IMR-90 (cell line): ENCODE measurements around the gene PUS7L. TPM values are rescaled to one million over a fixed set of nuclear protein-coding genes. Genes with fewer than 3 reads are reported as not detected.

Experiments
- ATAC-seq: fragments of 200-7000 bp; cut with Tn5 transposase; 2 replicates; pipeline ENCODE4 v1.9.1; 2020; ENCODE audit warnings: low read depth, mild to moderate bottlenecking, moderate library complexity
- BruUV-seq: library from RNA; stranded (reverse); fragments of 400-500 nt; replicated peaks from 2 replicates; lab custom pipeline; 2021; lab: Mats Ljungman, UMichigan
- CTCF ChIA-PET: fragments of 300-600 bp; formaldehyde crosslinking; extraction: SDS; loops from one replicate; lab custom pipeline; 2021; ENCODE audit warnings: antibody characterized with exemption; lab: Yijun Ruan, JAX
- POLR2A ChIA-PET: fragments of 300-600 bp; sonication (Branson Sonifier 250); formaldehyde crosslinking; loops from one replicate; lab custom pipeline; 2022; ENCODE audit warnings: antibody characterized with exemption; ENCODE audit not compliant: unreplicated experiment; lab: Charles Lee
- DNase-seq: peaks from one replicate; pipeline ENCODE4 v3.0.0; 2013
- H2AFZ ChIP-seq: replicated peaks from 2 replicates; pipeline ENCODE3; 2013; ENCODE audit warnings: low read length, mild to moderate bottlenecking; ENCODE audit not compliant: poor library complexity
- H2AK5ac ChIP-seq: 2 replicates; pipeline ENCODE4 v1.6.1; 2013; ENCODE audit warnings: low read depth, low read length, inconsistent platforms
- H2AK9ac ChIP-seq: replicated peaks from 2 replicates; pipeline ENCODE3; 2013; ENCODE audit warnings: mild to moderate bottlenecking, low read depth, low read length, moderate library complexity; ENCODE audit not compliant: poor library complexity
- H2BK120ac ChIP-seq: 2 replicates; pipeline ENCODE4 v1.6.1; 2013; ENCODE audit warnings: low read depth, low read length, inconsistent platforms
- H2BK15ac ChIP-seq: 3 replicates; pipeline ENCODE4 v1.6.1; 2013; ENCODE audit warnings: low read depth, low read length, inconsistent platforms
- H2BK20ac ChIP-seq: 2 replicates; pipeline ENCODE4 v1.6.1; 2013; ENCODE audit warnings: low read depth, mild to moderate bottlenecking, inconsistent platforms, low read length, moderate library complexity
- H2BK5ac ChIP-seq: 2 replicates; pipeline ENCODE4 v1.6.1; 2013; ENCODE audit warnings: mild to moderate bottlenecking, low read depth, low read length, inconsistent platforms; ENCODE audit not compliant: poor library complexity, severe bottlenecking
- H3K14ac ChIP-seq: replicated peaks from 2 replicates; pipeline ENCODE4 v1.6.1; 2013; ENCODE audit warnings: low read depth, low read length, inconsistent platforms
- H3K18ac ChIP-seq: 2 replicates; pipeline ENCODE4 v1.6.1; 2013; ENCODE audit warnings: low read depth, low read length, control low read depth
- H3K23ac ChIP-seq: 2 replicates; pipeline ENCODE4 v1.6.1; 2013; ENCODE audit warnings: low read depth, low read length, inconsistent platforms
- H3K27ac ChIP-seq: 2 replicates; pipeline ENCODE4 v1.5.1; 2013; ENCODE audit warnings: mild to moderate bottlenecking, control low read depth, low read length; ENCODE audit not compliant: insufficient read depth
- H3K27me3 ChIP-seq: 2 replicates; pipeline ENCODE4 v1.6.1; 2013; ENCODE audit warnings: low read length; ENCODE audit not compliant: control insufficient read depth, insufficient read depth
- H3K36me3 ChIP-seq: 2 replicates; pipeline ENCODE4 v1.6.1; 2013; ENCODE audit warnings: low read length, mixed read lengths; ENCODE audit not compliant: control insufficient read depth, insufficient read depth
- H3K4ac ChIP-seq: 2 replicates; pipeline ENCODE4 v1.6.1; 2013; ENCODE audit warnings: low read depth, low read length, inconsistent platforms
- H3K4me1 ChIP-seq: 2 replicates; pipeline ENCODE4 v1.6.1; 2013; ENCODE audit warnings: low read length, mixed read lengths; ENCODE audit not compliant: control insufficient read depth, insufficient read depth
- H3K4me2 ChIP-seq: 2 replicates; pipeline ENCODE4 v1.6.1; 2013; ENCODE audit warnings: low read depth, mild to moderate bottlenecking, control low read depth, low read length, moderate library complexity
- H3K4me3 ChIP-seq: 2 replicates; pipeline ENCODE4 v1.5.1; 2013; ENCODE audit warnings: low read depth, mild to moderate bottlenecking, control low read depth, low read length, moderate library complexity; ENCODE audit not compliant: insufficient read depth
- H3K56ac ChIP-seq: 2 replicates; pipeline ENCODE4 v1.6.1; 2013; ENCODE audit warnings: low read length, inconsistent platforms; ENCODE audit not compliant: insufficient read depth; ENCODE audit errors: extremely low read depth
- H3K79me1 ChIP-seq, 2 experiments: 2 replicates each; pipeline ENCODE4 v1.6.1; 2013; ENCODE audit warnings: low read length in 2 of 2, inconsistent platforms in 1 of 2, low read depth in 1 of 2
- H3K9ac ChIP-seq: 2 replicates; pipeline ENCODE4 v1.6.1; 2013; ENCODE audit warnings: low read depth, low read length, control low read depth
- H3K9me1 ChIP-seq: 2 replicates; pipeline ENCODE4 v1.6.1; 2013; ENCODE audit warnings: low read length, inconsistent platforms; ENCODE audit not compliant: insufficient read depth
- H3K9me3 ChIP-seq: 2 replicates; pipeline ENCODE4 v1.6.1; 2013; ENCODE audit warnings: low read length; ENCODE audit not compliant: control insufficient read depth, insufficient read depth
- H4K20me1 ChIP-seq: 2 replicates; pipeline ENCODE4 v1.6.1; 2013; ENCODE audit warnings: low read length, inconsistent platforms; ENCODE audit not compliant: insufficient read depth
- H4K5ac ChIP-seq: 2 replicates; pipeline ENCODE4 v1.6.1; 2013; ENCODE audit warnings: mild to moderate bottlenecking, low read depth, low read length, control low read depth
- H4K8ac ChIP-seq, 2 experiments: 2 replicates each; pipeline ENCODE4 v1.6.1; 2013; ENCODE audit warnings: low read depth in 2 of 2, low read length in 2 of 2, control low read depth in 1 of 2, inconsistent platforms in 1 of 2
- H4K91ac ChIP-seq: 2 replicates; pipeline ENCODE4 v1.6.1; 2013; ENCODE audit warnings: low read depth, low read length, inconsistent platforms; ENCODE audit not compliant: insufficient read depth
- BHLHE40 ChIP-seq: fragments of 150-350 bp; IDR thresholded peaks from 2 replicates; pipeline ENCODE4 v1.6.1; 2016; ENCODE audit warnings: mild to moderate bottlenecking, low read depth, low read length
- CEBPB ChIP-seq: IDR thresholded peaks from 2 replicates; pipeline ENCODE4 v1.6.1; 2012; ENCODE audit warnings: low read depth, low read length, improper control_type of control experiment
- CHD1 ChIP-seq: IDR thresholded peaks from 2 replicates; pipeline ENCODE4 v1.6.1; 2012; ENCODE audit warnings: low read depth, low read length, improper control_type of control experiment
- CTCF ChIP-seq: conservative IDR thresholded peaks from 2 replicates; pipeline ENCODE4 v1.5.1; 2012; ENCODE audit warnings: mild to moderate bottlenecking, low read depth, low read length, improper control_type of control experiment
- ELK1 ChIP-seq: fragments of 150-350 bp; IDR thresholded peaks from 2 replicates; pipeline ENCODE4 v1.6.1; 2016; ENCODE audit warnings: low read depth, mild to moderate bottlenecking, low read length, moderate library complexity, borderline replicate concordance
- FOS ChIP-seq: fragments of 150-350 bp; IDR thresholded peaks from 2 replicates; pipeline ENCODE4 v1.6.1; 2016; ENCODE audit warnings: low read depth, low read length
- MAFK ChIP-seq: IDR thresholded peaks from 2 replicates; pipeline ENCODE4 v1.6.1; 2012; ENCODE audit warnings: low read depth, low read length, improper control_type of control experiment
- MAZ ChIP-seq: IDR thresholded peaks from 2 replicates; pipeline ENCODE4 v1.6.1; 2012; ENCODE audit warnings: low read depth, mild to moderate bottlenecking, low read length, improper control_type of control experiment, moderate library complexity, borderline replicate concordance
- MXI1 ChIP-seq: IDR thresholded peaks from 2 replicates; pipeline ENCODE4 v1.6.1; 2012; ENCODE audit warnings: low read depth, mild to moderate bottlenecking, low read length, moderate library complexity, borderline replicate concordance
- NFE2L2 ChIP-seq: fragments of 150-350 bp; IDR thresholded peaks from 2 replicates; pipeline ENCODE4 v1.6.1; 2016; ENCODE audit warnings: low read depth, mild to moderate bottlenecking, low read length
- POLR2A ChIP-seq: IDR thresholded peaks from 2 replicates; pipeline ENCODE4 v1.6.1; 2012; ENCODE audit warnings: mild to moderate bottlenecking, low read depth, low read length
- RAD21 ChIP-seq: IDR thresholded peaks from 2 replicates; pipeline ENCODE4 v1.6.1; 2012; ENCODE audit warnings: low read length, improper control_type of control experiment
- RCOR1 ChIP-seq: IDR thresholded peaks from 2 replicates; pipeline ENCODE4 v1.6.1; 2012; ENCODE audit warnings: mild to moderate bottlenecking, low read length, improper control_type of control experiment; ENCODE audit not compliant: insufficient replicate concordance
- RFX5 ChIP-seq: IDR thresholded peaks from 2 replicates; pipeline ENCODE4 v1.8.0; 2012; ENCODE audit warnings: low read depth, mild to moderate bottlenecking, low read length, moderate library complexity
- SMC3 ChIP-seq: fragments of 150-350 bp; IDR thresholded peaks from 2 replicates; pipeline ENCODE4 v1.6.1; 2016; ENCODE audit warnings: low read depth, mild to moderate bottlenecking, antibody characterized with exemption, low read length, moderate library complexity
- USF2 ChIP-seq: fragments of 150-350 bp; IDR thresholded peaks from 2 replicates; pipeline ENCODE4 v1.6.1; 2017; ENCODE audit warnings: mild to moderate bottlenecking, antibody characterized with exemption, low read length, low read depth
- WGBS, 2 experiments: methylation state at CpG; one replicate each; pipeline versions ENCODE4 v1.1.5 to v1.1.7; 2013; ENCODE audit warnings: missing lambda C conversion rate in 2 of 2; ENCODE audit not compliant: insufficient read length in 1 of 2; ENCODE audit errors: extremely low coverage in 2 of 2; 5-methylcytosine and 5-hydroxymethylcytosine counted together
- dilution Hi-C: fragments of 300-500 bp; cut with HindIII; formaldehyde crosslinking; loops from one replicate; pipeline ENCODE4 v1.14.3; 2018; ENCODE audit warnings: low sequenced_read_pairs; ENCODE audit not compliant: unreplicated experiment
- in situ Hi-C: fragments of 300-500 bp; cut with MboI; formaldehyde crosslinking; loops from 3 replicates; pipeline ENCODE4 v1.14.3; 2019; ENCODE audit warnings: low sequenced_read_pairs, inconsistent platforms, mixed read lengths
- intact Hi-C: fragments of 100-400 bp; cut with micrococcal nuclease; formaldehyde crosslinking; loops from 2 replicates; pipeline ENCODE4 v1.10.0; 2022
- polyA plus RNA-seq, 3 experiments: library from polyadenylated mRNA; depleted of rRNA; stranded (reverse); fragments of >200 nt; gene quantifications; 2 replicates each; pipeline ENCODE4 v1.2.3, GENCODE V29; 2012; ENCODE audit warnings: low replicate concordance in 1 of 3
- total RNA-seq: library from RNA; depleted of rRNA; stranded (reverse); fragments of >200 nt; gene quantifications from 2 replicates; pipeline ENCODE4 v1.2.3, GENCODE V29; 2012

PUS7L gene
- total and polyA plus RNA-seq, 2 of the 4 experiments (the other 2 are of a cell fraction): 5.1 to 44.8 TPM

- TSS peak; percentile 88 for BruUV-seq
- H3K9ac ChIP-seq: peak overlapping the region; percentile 85
- POLR2A ChIA-PET: interaction anchor here (1.2 kb wide), 1 partner anchor 11 kb away, joined by 4 read pairs; no protein-coding TSS in a partner anchor
- H2AK5ac ChIP-seq: 0 out of 2 replicates have a peak overlapping the region, but pooled peaks have one; percentile 36
- H3K79me1 ChIP-seq: peaks cover 0 to 18% of the 10 kb centered on the region in 2 experiments; a peak in 2 of 4 replicates
- H3K4me2 ChIP-seq: peak overlapping the region; percentile 88
- H2BK120ac ChIP-seq: no peak overlapping the region
- H2BK20ac ChIP-seq: no peak overlapping the region
- H4K91ac ChIP-seq: peak overlapping the region; percentile 55; the same call in 1 of the 2 replicates
- H3K27ac ChIP-seq: peak overlapping the region; percentile 88
- no peaks in the 10 kb centered on the region for H4K20me1 ChIP-seq
- H3K23ac ChIP-seq: peak overlapping the region; percentile 39; the same call in 1 of the 2 replicates
- CTCF ChIA-PET: interaction anchor here (2.4 to 2.6 kb wide), 2 partner anchors 10 to 76 kb away, joined by 7 read pairs; no protein-coding TSS in a partner anchor
- peak overlapping the region; percentile 93 for H3K56ac ChIP-seq
- H3K27me3 ChIP-seq: no peaks in the 10 kb centered on the region; the same call in 1 of the 2 replicates
- intact Hi-C loops: loop anchor here (2.0 kb wide), 1 partner anchor 48 kb away; the partner anchor contains the start of genes IRAK4 and PUS7L
- 0% methylated on average over 1 of the region's 3 CpGs; no CpG with 5 or more reads in 1 of the 2 experiments for WGBS, 2 experiments
- peak overlapping the region; percentile 89 for H2BK5ac ChIP-seq
- ATAC-seq (no peak), DNase-seq (no peak)
- no peak for TF ChIP-seq CEBPB
- no peak for TF ChIP-seq NFE2L2
- no peak for TF ChIP-seq ELK1
- TF ChIP-seq MAFK: no peak
- TF ChIP-seq RAD21: no peak
- TF ChIP-seq CHD1: no peak
- TF ChIP-seq SMC3: no peak
- TF ChIP-seq USF2: no peak
- no peak for TF ChIP-seq RCOR1
- no peak for TF ChIP-seq MAZ
- no peak for TF ChIP-seq POLR2A
- no peak for TF ChIP-seq MXI1
- no peak for TF ChIP-seq RFX5
- no peak for TF ChIP-seq BHLHE40
- TF ChIP-seq FOS: no peak
- TF ChIP-seq CTCF: no peak
- peak overlapping the region; percentile 89 for H3K4me3 ChIP-seq
- dilution Hi-C loops: no loop called here
- no peak overlapping the region for H2AFZ ChIP-seq
- no peaks in the 10 kb centered on the region for H3K9me3 ChIP-seq
- H2BK15ac ChIP-seq: no peak overlapping the region
- peak overlapping the region; percentile 82; the same call in 1 of the 2 replicates for H3K14ac ChIP-seq
- H4K5ac ChIP-seq: peak overlapping the region; percentile 88
- peak overlapping the region; percentile 92 to 98 for H4K8ac ChIP-seq
- H3K9me1 ChIP-seq: no peaks in the 10 kb centered on the region
- no peaks in the 10 kb centered on the region for H3K4me1 ChIP-seq
- H3K4ac ChIP-seq: peak overlapping the region; percentile 87; the same call in 1 of the 2 replicates
- H3K18ac ChIP-seq: peak overlapping the region; percentile 84
- H3K36me3 ChIP-seq: no peaks in the 10 kb centered on the region
- H2AK9ac ChIP-seq: no peak overlapping the region
- in situ Hi-C loops: loop anchor here (5.0 kb wide), 1 partner anchor 76 kb away; no protein-coding TSS in a partner anchor
These were observed 48.1 kb upstream of the PUS7L start for GRCh38 chr12:43806737-43807072.
